RPMI8226 (cell line): ENCODE data around the gene CRYBG1.
"Not testable (repeated sequence)": the region's sequence is repeated elsewhere in the genome, so short reads cannot be mapped to it uniquely, and the experiment has no call there.

Source experiments
- DNase-seq: peaks from one replicate; pipeline ENCODE4 v3.0.0-alpha.2; 2015

The CRYBG1 gene

DNA sequence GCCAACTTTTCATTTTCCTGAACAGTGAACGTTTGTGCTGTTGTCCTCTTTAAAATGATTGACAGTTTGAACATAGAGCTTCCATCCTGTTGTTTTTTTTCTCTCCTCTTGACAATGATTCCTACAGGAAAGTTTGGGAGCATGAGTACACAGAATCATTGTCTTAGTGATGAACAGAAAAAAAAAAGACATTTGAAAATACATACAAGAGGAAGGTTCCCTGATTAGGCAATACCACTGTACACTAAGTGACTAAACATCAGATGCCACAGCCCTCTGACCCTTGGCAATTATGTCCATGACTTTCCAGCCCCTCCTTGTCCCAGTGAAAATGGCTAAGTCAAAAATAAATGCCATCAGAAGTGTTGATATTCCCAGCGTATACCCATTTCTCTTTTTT is 197.3 kb downstream of the CRYBG1 start:
- no peak for DNase-seq

GRCh38 chr6:106558364-106558763 is 197.8 kb downstream of the CRYBG1 start:
- DNase-seq, result no peak

- not testable (repeated sequence) for DNase-seq
Observed at GRCh38 chr6:106559659-106560058, 199.1 kb downstream of the CRYBG1 start.

GRCh38 chr6:106560996-106561685 is 200.6 kb downstream of the CRYBG1 start:
- DNase-seq, result no peak

GRCh38 chr6:106561686-106562405 is 201.3 kb downstream of the CRYBG1 start:
- no peak for DNase-seq

DNA sequence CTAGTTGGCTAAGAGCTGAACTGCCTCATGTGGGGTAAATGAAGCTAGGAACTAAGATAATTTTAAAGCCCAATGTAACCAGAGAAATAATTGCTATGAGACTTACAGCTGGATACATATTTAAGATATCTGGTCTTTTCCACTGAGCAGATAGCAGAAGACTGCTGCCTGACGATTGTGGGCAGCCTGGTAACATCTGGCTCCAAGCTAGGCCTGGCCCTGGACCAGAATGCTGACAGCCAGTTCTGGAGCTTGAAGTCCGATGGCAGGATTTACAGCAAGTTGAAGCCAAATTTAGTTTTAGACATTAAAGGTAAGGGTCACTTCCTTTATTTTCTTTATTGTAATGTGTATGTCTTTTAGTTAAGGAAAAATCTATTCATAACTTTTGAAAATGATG is 203.1 kb downstream of the CRYBG1 start:
- DNase-seq, result no peak

- DNase-seq, result no peak
Observed at GRCh38 chr6:106564476-106564875, 204.0 kb downstream of the CRYBG1 start.

GRCh38 chr6:106568530-106568929 is 208.0 kb downstream of the CRYBG1 start:
- DNase-seq, result no peak

- DNase-seq, result no peak
Observed at GRCh38 chr6:106569428-106569827, 208.9 kb downstream of the CRYBG1 start.

- no peak for DNase-seq
Observed at GRCh38 chr6:106572436-106572835, 211.9 kb downstream of the CRYBG1 start.

GRCh38 chr6:106572875-106573585 is 212.5 kb downstream of the CRYBG1 start:
- no peak for DNase-seq

GRCh38 chr6:106574741-106575458 is 214.4 kb downstream of the CRYBG1 start:
- DNase-seq, result no peak

DNA sequence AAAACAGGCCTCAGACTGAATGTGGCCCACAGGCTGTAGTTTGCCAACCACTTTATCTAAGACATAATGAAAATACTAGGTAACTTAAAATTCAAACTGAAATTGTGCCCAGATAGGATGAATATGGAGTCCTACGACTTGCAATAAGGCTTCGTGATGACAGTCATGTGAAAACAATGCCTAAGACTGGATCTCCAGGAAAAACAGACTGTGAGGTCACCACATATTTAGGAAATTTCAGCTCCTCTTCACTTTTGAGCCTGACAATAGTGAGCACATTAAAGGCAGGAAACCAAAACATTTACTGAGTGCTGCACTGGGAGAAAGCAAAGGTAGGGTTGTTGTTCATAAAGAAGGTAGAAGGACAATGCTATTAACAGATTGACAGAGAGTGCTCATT is 218.8 kb downstream of the CRYBG1 start:
- DNase-seq, result no peak

DNA sequence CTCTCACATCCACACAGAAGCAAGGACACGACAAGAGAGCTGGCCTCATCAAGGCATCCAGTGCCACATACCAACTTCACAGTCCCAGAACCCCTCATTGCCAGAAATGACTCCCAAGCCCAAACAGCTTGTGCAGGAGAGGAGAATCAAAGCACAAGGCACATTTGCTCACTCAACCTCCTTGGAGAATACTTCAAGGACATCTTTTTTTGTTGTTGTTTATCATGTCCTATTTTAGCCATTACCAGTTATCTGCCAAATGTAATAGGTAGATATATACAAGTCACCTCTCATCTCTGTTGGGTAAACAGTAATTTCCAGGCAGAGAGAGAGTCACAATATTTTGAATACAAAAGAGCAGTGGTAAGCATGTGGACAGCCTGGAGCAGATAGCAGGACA is 221.0 kb downstream of the CRYBG1 start:
- no peak for DNase-seq

DNA sequence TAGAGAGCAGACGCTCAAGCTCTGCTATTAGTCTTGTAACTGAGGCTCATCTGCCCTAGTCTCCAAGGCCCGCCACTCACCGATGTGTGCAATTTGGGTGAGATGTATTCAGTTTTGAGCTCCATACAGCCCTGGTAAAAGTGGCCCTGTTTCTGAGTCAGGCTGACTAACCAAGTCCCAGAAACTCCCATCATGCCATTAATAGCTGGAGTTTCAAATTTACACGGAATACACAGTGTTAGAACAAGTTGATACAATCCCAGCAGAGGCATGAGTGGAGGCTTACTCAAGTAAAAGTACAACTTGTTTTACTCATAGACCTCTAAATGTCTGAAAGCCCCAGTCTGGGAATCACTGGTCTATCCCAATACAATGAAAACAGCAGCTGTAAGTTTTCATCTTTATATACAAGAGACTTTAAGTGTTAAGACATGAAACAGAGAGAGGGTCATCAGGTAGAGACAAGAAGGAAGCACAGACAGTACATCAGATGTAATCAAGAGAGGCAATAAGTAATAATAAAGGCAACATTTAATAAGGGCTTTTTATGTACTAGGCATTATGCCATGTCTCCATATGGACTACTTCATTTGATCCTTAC is 226.4 kb downstream of the CRYBG1 start:
- no peak for DNase-seq

- not testable (repeated sequence) for DNase-seq
Observed at GRCh38 chr6:106588937-106589336, 228.4 kb downstream of the CRYBG1 start.

GRCh38 chr6:106591111-106591825 is 230.8 kb downstream of the CRYBG1 start:
- no peak for DNase-seq

DNA sequence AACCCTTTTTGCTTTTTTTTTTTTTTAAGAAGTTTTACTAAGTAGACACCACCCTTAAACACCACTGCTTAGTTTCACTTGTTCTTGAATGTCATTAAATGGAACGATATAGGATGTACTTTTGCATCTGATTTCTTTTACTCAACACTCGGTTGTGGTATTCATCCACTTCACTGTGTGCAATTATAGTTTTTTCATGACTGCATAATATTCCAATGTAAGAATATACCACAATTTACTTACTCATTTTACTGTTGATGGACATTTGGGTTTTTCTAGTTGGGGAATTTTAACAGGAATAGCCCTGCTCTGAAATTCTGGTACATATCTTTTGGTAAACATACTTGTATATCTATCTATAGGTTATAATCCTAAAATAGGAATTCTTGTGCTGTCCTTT is 238.9 kb downstream of the CRYBG1 start:
- DNase-seq, result no peak

DNA sequence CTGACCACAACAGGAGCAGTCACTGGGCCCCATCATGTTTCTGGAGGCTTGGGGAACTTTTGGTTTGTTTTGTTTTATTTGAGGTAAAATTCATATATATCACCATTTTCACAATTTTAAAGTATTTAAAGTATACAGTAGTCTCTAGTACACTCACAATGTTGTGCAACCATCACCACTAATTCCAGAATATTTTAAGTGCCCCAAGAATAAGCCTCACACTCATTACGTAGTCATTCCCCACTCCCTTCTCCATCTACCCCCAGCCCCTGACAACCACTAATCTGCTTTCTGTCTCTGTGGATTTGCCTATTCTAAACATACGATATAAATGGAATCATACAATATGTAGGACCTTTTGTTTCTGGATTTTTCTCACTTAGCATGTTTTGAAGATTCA is 239.8 kb downstream of the CRYBG1 start:
- no peak for DNase-seq

- DNase-seq, result peak; percentile 40
Observed at GRCh38 chr6:106608080-106608668, 247.7 kb downstream of the CRYBG1 start.

DNA sequence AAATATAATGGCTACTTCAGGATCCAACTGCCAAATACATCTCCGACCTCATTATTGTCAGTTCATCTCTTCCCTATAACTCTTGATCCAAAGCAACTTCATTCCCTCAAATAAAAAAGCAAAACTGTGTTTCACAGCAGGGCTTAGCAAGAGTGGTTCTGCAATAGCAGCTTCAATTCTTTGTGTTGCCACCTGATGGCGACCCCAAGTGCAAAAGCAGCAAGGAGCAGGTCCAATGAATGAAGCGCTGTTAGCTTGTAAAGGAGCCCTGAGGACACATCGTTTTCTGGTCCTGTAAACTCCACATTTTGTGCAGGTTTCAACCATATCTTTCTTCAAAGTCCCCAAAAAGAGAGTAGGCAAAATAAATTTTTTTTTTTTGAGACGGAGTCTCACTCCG is 249.2 kb downstream of the CRYBG1 start:
- DNase-seq, result peak; percentile 5

GRCh38 chr6:106611030-106611429 is 250.5 kb downstream of the CRYBG1 start:
- DNase-seq, result no peak
